Measurements from ENCODE around the gene C2orf68.
"Not testable (repeated sequence)": the region's sequence is repeated elsewhere in the genome, so short reads cannot be mapped to it uniquely, and the experiment has no call there.

C2orf68 gene

GRCh38 chr2:85579266-85579935, 32.5 kb downstream of the C2orf68 start:
- no peak for DNase-seq (ENCODE audit: low spot score)

GRCh38 chr2:85578243-85579180, 33.4 kb downstream of the C2orf68 start:
- DNase-seq (ENCODE audit: low spot score): no peak

DNA sequence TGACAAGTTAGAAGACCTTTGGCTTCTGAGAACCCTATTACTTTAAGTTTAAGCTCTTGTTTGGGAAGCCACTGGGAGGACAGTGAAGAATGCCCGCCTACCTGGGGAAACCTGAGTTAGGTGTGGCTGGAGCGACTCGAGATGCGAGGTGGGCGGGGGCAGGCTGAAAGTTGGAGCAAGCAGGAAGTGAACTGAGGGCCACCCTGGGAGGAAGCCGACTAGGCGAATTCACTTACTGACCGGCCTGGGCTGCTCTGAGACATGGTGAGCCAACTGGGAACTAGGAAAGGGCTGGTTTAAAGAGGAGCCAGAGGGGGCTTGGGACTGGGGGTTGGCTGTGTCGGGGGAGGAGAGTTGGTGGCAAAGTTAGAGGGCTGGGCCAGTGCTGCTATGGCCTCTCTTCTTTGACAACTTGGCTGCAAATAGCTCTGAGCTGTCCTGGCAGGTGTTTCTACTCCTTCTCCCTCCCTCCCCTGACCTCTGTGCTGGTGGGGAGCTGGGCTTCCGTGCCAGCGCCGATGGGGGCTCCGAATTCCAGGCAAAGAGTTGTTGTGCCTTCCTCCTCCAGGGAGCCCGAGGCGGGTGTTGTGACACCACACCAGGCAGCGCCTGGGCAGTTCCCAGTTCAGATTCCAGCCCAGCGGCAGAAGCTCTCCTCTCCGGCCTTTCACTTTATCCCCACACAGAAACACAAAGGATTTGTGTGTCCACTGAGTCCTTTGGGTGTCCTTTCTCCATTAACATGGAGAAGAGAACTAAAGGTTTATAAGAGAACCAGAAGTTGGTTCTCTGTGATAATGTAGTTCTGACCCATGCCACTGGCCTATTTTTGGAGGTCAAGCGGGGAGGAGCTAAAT, 34.3 kb downstream of the C2orf68 start, which contains the start of gene VAMP8:
VAMP8 (plus strand) TSS at position 201 of the 857 bp plus-strand sequence; CDS start at position 262, 61 bp downstream.
- DNase-seq (ENCODE audit: low spot score): no peak

DNA sequence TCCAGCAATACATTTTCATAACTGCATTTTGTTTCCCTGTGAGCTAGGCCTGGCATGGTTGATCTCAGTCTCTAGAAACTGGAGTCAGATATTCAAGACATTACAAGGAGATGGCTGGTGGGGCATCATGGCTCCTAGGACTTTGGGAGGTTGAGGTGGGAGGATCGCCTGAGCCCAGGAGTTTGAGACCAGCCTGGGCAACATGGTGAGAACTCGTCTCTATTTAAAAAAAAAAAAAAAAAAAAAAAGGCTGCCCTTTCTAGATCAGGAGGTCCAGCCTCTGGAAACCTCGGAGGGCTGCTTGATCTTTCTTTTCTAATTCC, 34.8 kb downstream of the C2orf68 start:
- no peak for DNase-seq (ENCODE audit: low spot score)

DNA sequence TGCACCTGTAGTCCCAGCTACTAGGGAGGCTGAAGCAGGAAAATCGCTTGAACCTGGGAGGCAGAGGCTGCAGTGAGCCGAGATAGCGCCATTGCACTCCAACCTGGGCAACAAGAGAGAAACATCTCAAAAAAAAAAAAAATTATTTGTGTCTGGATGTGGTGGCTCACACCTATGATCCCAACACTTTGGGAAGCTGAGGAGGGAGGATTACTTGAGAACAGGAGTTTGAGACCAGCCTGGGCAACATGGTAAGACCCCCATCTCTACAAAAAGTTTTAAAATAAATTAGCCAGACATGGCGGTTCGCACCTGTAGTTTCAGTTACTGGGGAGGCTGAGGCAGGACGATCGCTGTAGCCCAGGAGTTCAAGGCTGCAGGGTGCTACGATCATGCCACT, 36.1 kb downstream of the C2orf68 start:
- DNase-seq (ENCODE audit: low spot score): no peak

DNA sequence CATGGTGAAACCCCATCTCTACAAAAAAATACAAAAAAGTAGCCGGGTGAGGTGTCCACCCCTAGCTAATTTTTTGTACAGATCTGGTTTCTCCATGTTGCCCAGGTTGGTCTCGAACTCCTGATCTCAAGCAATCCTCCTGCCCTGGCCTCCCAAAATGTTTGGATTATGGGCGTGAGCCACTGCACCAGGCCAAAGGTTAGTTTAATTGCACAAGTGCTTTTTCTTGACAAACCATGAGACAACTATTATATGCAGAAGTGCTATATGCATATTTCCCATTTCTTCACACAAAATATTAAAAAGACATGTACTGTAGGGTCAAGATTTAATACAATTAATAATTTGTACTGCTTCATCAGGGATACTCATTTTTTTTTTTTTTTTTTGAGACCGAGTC, 45.6 kb downstream of the C2orf68 start:
- DNase-seq (ENCODE audit: low spot score): no peak

DNA sequence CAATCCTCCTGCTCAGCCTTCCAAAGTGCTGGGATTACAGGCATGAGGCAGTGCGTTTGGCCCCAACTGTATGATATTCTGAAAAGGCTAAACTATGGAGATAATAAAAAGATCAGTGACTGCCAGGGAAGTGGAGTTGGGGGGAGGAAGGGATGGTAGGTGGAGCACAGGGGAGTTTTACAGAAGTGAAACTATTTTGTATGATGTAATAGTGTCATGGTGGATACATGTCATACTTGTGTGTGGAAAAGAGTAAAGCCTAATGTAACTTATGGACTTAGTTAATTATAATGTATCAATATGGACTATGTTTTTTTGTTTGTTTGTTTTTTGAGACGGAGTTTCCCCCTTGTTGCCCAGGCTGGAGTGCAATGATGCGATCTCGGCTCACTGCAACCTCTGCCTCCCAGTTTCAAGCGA, 47.7 kb downstream of the C2orf68 start:
- no peak for DNase-seq (ENCODE audit: low spot score)

- DNase-seq (ENCODE audit: low spot score): peak; percentile 95
These were observed 50.3 kb downstream of the C2orf68 start, which contains the start of gene GGCX for GRCh38 chr2:85561280-85562212. TSS of gene GGCX (minus strand) at chr2:85561493. CDS start at chr2:85561428, 65 bp downstream.

- DNase-seq (ENCODE audit: low spot score): no peak
These were observed 51.0 kb downstream of the C2orf68 start for GRCh38 chr2:85560812-85561279.

GRCh38 chr2:85560403-85560726, 51.5 kb downstream of the C2orf68 start:
- not testable (repeated sequence) for DNase-seq (ENCODE audit: low spot score)

GRCh38 chr2:85558160-85558559, 53.7 kb downstream of the C2orf68 start:
- DNase-seq (ENCODE audit: low spot score): no peak

DNA sequence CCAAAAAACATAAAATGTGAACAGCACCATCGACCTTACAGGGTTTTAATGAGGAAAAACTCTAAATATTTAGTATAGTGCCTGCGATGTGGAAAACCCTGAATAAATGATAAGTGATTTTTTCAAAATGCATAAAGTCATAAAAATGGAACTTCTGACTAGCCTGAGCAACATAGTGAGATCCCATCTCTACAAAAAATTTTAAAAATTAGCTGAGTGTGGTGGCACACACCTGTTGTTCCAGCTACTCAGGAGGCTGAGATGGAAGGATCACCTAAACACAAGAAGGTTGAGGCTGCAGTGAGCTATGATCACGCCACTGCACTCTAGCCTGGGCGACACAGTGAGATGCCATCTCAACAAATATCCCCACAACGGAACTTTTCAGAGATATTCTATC, 54.7 kb downstream of the C2orf68 start:
- DNase-seq (ENCODE audit: low spot score): no peak
